SK-N-SH (cell line): ENCODE data around the gene MPST. TPM values are rescaled to one million over a fixed set of nuclear protein-coding genes. Genes with fewer than 3 reads are reported as not detected.

Experiments used
- CTCF ChIA-PET: fragments of 300-600, 350-600 bp; formaldehyde crosslinking; extraction: SDS; loops from one replicate; lab custom pipeline; 2021; lab: Yijun Ruan, JAX
- POLR2A ChIA-PET: fragments of 350-600 bp; sonication (Branson Sonifier 250); formaldehyde crosslinking; extraction: SDS; loops from one replicate; lab custom pipeline; 2020; ENCODE audit warnings: antibody characterized with exemption, inconsistent platforms; lab: Yijun Ruan, JAX
- DNase-seq: peaks from one replicate; pipeline ENCODE4 v3.0.0; 2012
- H2AFZ ChIP-seq: fragments of 200-600 bp; sonication (generic); 2 replicates; pipeline ENCODE4 v1.8.1; 2016; ENCODE audit warnings: antibody characterized with exemption, mild to moderate bottlenecking, low read depth
- H3F3A ChIP-seq: fragments of 200-600 bp; sonication (generic); replicated peaks from 2 replicates; pipeline ENCODE3; 2016; ENCODE audit warnings: antibody characterized with exemption, mild to moderate bottlenecking; ENCODE audit not compliant: insufficient read depth
- H3K27ac ChIP-seq, 2 experiments: fragments of 200-500 bp in 1 of 2; fragments of 200-600 bp in 1 of 2; sonication (Bioruptor generic) in 1 of 2; sonication (generic), shearing (Covaris generic) in 1 of 2; 2 replicates each; pipeline versions ENCODE4 v1.5.1 to v1.6.1; 2014 to 2016; ENCODE audit warnings: low read depth in 2 of 2, inconsistent platforms in 1 of 2, low read length in 1 of 2, mild to moderate bottlenecking in 1 of 2, mixed read lengths in 1 of 2
- H3K27me3 ChIP-seq: fragments of 200-600 bp; sonication (generic), shearing (Covaris generic); 2 replicates; pipeline ENCODE4 v1.6.1; 2016; ENCODE audit warnings: mixed run types; ENCODE audit not compliant: insufficient read depth
- H3K36me3 ChIP-seq, 2 experiments: fragments of 200-500 bp in 1 of 2; fragments of 200-600 bp in 1 of 2; sonication (Bioruptor generic) in 1 of 2; sonication (generic) in 1 of 2; replicated peaks in 1 of 2; 2 replicates each; pipeline versions ENCODE3 to v1.5.1; 2014 to 2016; ENCODE audit warnings: low read length in 1 of 2, mild to moderate bottlenecking in 1 of 2; ENCODE audit not compliant: insufficient read depth in 2 of 2, control insufficient read depth in 1 of 2
- H3K4me1 ChIP-seq, 2 experiments: fragments of 200-500 bp in 1 of 2; fragments of 200-600 bp in 1 of 2; sonication (Bioruptor generic) in 1 of 2; sonication (generic), shearing (Covaris generic) in 1 of 2; 2 replicates each; pipeline versions ENCODE4 v1.5.1 to v1.6.1; 2014 to 2016; ENCODE audit warnings: low read depth in 1 of 2, low read length in 1 of 2, mixed run types in 1 of 2; ENCODE audit not compliant: insufficient read depth in 2 of 2, control insufficient read depth in 1 of 2
- H3K4me2 ChIP-seq: fragments of 200-600 bp; sonication (generic), shearing (Covaris generic); 2 replicates; pipeline ENCODE4 v1.6.1; 2017; ENCODE audit warnings: mixed run types
- H3K4me3 ChIP-seq, 2 experiments: fragments of 200-500 bp in 1 of 2; fragments of 200-600 bp in 1 of 2; sonication (Bioruptor generic) in 1 of 2; sonication (generic), shearing (Covaris generic) in 1 of 2; 2 replicates each; pipeline versions ENCODE4 v1.5.1 to v1.8.1; 2014 to 2016; ENCODE audit warnings: low read depth in 2 of 2, inconsistent platforms in 1 of 2, low read length in 1 of 2, mild to moderate bottlenecking in 1 of 2, mixed read lengths in 1 of 2, moderate library complexity in 1 of 2
- H3K79me2 ChIP-seq: fragments of 200-600 bp; sonication (generic); 2 replicates; pipeline ENCODE4 v1.8.1; 2017; ENCODE audit warnings: mild to moderate bottlenecking; ENCODE audit not compliant: insufficient read depth
- H3K9ac ChIP-seq: fragments of 200-600 bp; sonication (generic); 2 replicates; pipeline ENCODE4 v1.6.1; 2017; ENCODE audit warnings: mixed run types
- H3K9me2 ChIP-seq: fragments of 200-600 bp; sonication (generic); 2 replicates; pipeline ENCODE4 v1.6.1; 2017; ENCODE audit warnings: mixed run types
- H3K9me3 ChIP-seq: fragments of 200-600 bp; sonication (generic); 2 replicates; pipeline ENCODE4 v1.6.1; 2017; ENCODE audit warnings: mixed run types, mild to moderate bottlenecking, moderate library complexity
- H4K20me1 ChIP-seq: fragments of 200-600 bp; sonication (generic); 2 replicates; pipeline ENCODE4 v1.6.1; 2017; ENCODE audit warnings: mild to moderate bottlenecking, mixed run types; ENCODE audit not compliant: insufficient read depth
- ELF1 ChIP-seq: IDR thresholded peaks from 2 replicates; pipeline ENCODE4 v1.4.0; 2012
- EP300 ChIP-seq, 2 experiments: IDR thresholded peaks; 2 replicates each; pipeline versions ENCODE4 v1.4.0 to v1.6.1; 2012; ENCODE audit warnings: borderline replicate concordance in 1 of 2, low read depth in 1 of 2, low read length in 1 of 2
- EZH2phosphoT487 ChIP-seq: fragments of 200-600 bp; sonication (generic); IDR thresholded peaks from 2 replicates; pipeline ENCODE4 v1.6.1; 2017; ENCODE audit warnings: low read depth, mixed run types, mild to moderate bottlenecking, antibody characterized with exemption, moderate library complexity, borderline replicate concordance
- FOSL2 ChIP-seq: IDR thresholded peaks from 2 replicates; pipeline ENCODE4 v1.4.0; 2012; ENCODE audit warnings: low read depth, mild to moderate bottlenecking, moderate library complexity, borderline replicate concordance
- GABPA ChIP-seq: IDR thresholded peaks from 2 replicates; pipeline ENCODE4 v1.4.0; 2012; ENCODE audit warnings: low read depth, mild to moderate bottlenecking
- GATA2 ChIP-seq: sonication (generic); formaldehyde crosslinking; IDR thresholded peaks from 2 replicates; pipeline ENCODE4 v1.5.0; 2020; ENCODE audit warnings: mild to moderate bottlenecking, missing genetic modification reagents
- NFIC ChIP-seq: IDR thresholded peaks from 2 replicates; pipeline ENCODE4 v1.4.0; 2012; ENCODE audit warnings: borderline replicate concordance
- POLR2AphosphoS5 ChIP-seq: IDR thresholded peaks from 2 replicates; pipeline ENCODE4 v1.6.1; 2012; ENCODE audit warnings: low read depth, low read length
- RCOR1 ChIP-seq: fragments of 150-350 bp; IDR thresholded peaks from 2 replicates; pipeline ENCODE4 v1.6.1; 2017; ENCODE audit warnings: antibody characterized with exemption, low read length
- RFX5 ChIP-seq: IDR thresholded peaks from 2 replicates; pipeline ENCODE4 v1.6.1; 2012; ENCODE audit warnings: mild to moderate bottlenecking, improper control_type of control experiment, low read length
- RXRA ChIP-seq: IDR thresholded peaks from 2 replicates; pipeline ENCODE4 v1.4.0; 2012; ENCODE audit warnings: low read depth, mild to moderate bottlenecking, borderline replicate concordance
- TAF1 ChIP-seq: IDR thresholded peaks from 2 replicates; pipeline ENCODE4 v1.6.1; 2012; ENCODE audit warnings: low read depth, mild to moderate bottlenecking, low read length, moderate library complexity, borderline replicate concordance
- TCF12 ChIP-seq: IDR thresholded peaks from 2 replicates; pipeline ENCODE4 v1.4.0; 2012
- YY1 ChIP-seq: IDR thresholded peaks from 2 replicates; pipeline ENCODE4 v1.4.0; 2012; ENCODE audit warnings: low read depth, mild to moderate bottlenecking
- WGBS: methylation state at CpG from one replicate; pipeline ENCODE4 v1.1.6; 2017; ENCODE audit warnings: low lambda C conversion rate; 5-methylcytosine and 5-hydroxymethylcytosine counted together
- polyA plus RNA-seq, 3 experiments: library from polyadenylated mRNA; depleted of rRNA; stranded (reverse); fragments of >200 nt; gene quantifications; 2 replicates each; pipeline ENCODE4 v1.2.3, GENCODE V29; 2012
- TF ChIP-seq, protein P1 (sequence below): IDR thresholded peaks from 2 replicates; pipeline ENCODE4; 2012
- TF ChIP-seq, protein P2 (sequence below): IDR thresholded peaks from 2 replicates; pipeline ENCODE4 v1.4.0; 2012; ENCODE audit warnings: low read depth, borderline replicate concordance
- TF ChIP-seq, protein P3 (sequence below): IDR thresholded peaks from 2 replicates; pipeline ENCODE4 v1.4.0; 2012; ENCODE audit warnings: low read depth
- TF ChIP-seq, protein P4 (sequence below): IDR thresholded peaks from 2 replicates; pipeline ENCODE4 v1.6.1; 2012; ENCODE audit warnings: mild to moderate bottlenecking, low read depth, low read length, moderate library complexity
- TF ChIP-seq, protein P5 (sequence below): fragments of 150-350 bp; IDR thresholded peaks from 2 replicates; pipeline ENCODE4 v1.6.1; 2016; ENCODE audit warnings: mild to moderate bottlenecking, low read depth, low read length
- TF ChIP-seq, protein P6 (sequence below): fragments of 200-600 bp; sonication (generic); IDR thresholded peaks from 2 replicates; pipeline ENCODE4 v1.6.1; 2017; ENCODE audit warnings: antibody characterized with exemption, mild to moderate bottlenecking, moderate library complexity

The MPST gene
- polyA plus RNA-seq, 1 of the 3 experiments (the other 2 are of a cell fraction) = 60.4 TPM

DNA sequence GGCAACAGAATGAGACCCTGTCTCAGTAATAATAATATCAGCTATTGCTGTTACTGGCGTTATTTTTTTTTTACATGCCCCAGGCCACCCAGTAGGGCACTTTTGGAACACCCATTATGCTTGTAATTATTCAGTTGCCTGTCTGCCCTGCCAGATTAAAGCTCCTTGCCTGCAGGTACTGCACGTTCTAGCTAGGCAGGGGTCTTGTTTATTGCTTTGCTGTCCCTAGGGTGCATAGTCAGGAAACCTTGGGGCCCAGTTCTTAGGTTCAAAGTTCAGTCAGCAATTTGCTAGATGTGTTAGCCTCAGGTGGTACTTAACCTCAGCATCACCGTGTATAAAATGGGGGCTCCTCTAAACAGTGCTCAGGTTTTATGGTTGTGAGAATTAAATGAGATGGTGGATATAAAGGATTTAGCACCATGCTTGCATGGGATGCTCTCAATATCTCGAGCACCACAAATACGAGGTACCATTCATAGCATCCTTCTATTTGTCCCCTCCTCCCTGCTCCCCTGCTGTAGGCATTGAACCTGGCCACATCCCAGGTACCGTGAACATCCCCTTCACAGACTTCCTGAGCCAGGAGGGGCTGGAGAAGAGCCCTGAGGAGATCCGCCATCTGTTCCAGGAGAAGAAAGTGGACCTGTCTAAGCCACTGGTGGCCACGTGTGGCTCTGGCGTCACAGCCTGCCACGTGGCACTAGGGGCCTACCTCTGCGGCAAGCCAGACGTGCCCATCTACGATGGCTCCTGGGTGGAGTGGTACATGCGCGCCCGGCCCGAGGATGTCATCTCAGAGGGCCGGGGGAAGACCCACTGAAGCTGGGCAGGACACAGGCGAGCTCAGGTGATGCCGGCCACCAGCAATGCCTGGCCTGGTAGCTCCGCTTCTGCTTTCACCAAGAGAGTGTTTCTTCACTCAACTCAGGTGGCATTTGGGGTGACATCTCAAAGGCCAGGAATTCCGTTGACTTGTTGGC lies 9.4 kb downstream of the MPST start:
- H3K4me2 ChIP-seq = no peak overlapping the region
- no peak for DNase-seq
- H3K9me3 ChIP-seq = no peaks in the 10 kb centered on the region
- WGBS = 98% methylated on average over 18 of the region's 22 CpGs
- no peaks in the 10 kb centered on the region for H3K27me3 ChIP-seq
- TF ChIP-seq, protein P1, sequence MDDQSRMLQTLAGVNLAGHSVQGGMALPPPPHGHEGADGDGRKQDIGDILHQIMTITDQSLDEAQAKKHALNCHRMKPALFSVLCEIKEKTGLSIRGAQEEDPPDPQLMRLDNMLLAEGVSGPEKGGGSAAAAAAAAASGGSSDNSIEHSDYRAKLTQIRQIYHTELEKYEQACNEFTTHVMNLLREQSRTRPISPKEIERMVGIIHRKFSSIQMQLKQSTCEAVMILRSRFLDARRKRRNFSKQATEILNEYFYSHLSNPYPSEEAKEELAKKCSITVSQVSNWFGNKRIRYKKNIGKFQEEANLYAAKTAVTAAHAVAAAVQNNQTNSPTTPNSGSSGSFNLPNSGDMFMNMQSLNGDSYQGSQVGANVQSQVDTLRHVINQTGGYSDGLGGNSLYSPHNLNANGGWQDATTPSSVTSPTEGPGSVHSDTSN = no peak
- TF ChIP-seq RCOR1 (no peak), ELF1 (no peak), RFX5 (no peak), TCF12 (no peak), NFIC (no peak), TAF1 (no peak), EP300 (IDR thresholded peaks at IDR 0.05; ENCODE audit: borderline replicate concordance in 1 of 2, low read depth in 1 of 2, low read length in 1 of 2) (no peak), EZH2phosphoT487 (no peak), GABPA (no peak), GATA2 (no peak), YY1 (no peak), POLR2AphosphoS5 (no peak), FOSL2 (no peak), RXRA (no peak)
- TF ChIP-seq, protein P2, sequence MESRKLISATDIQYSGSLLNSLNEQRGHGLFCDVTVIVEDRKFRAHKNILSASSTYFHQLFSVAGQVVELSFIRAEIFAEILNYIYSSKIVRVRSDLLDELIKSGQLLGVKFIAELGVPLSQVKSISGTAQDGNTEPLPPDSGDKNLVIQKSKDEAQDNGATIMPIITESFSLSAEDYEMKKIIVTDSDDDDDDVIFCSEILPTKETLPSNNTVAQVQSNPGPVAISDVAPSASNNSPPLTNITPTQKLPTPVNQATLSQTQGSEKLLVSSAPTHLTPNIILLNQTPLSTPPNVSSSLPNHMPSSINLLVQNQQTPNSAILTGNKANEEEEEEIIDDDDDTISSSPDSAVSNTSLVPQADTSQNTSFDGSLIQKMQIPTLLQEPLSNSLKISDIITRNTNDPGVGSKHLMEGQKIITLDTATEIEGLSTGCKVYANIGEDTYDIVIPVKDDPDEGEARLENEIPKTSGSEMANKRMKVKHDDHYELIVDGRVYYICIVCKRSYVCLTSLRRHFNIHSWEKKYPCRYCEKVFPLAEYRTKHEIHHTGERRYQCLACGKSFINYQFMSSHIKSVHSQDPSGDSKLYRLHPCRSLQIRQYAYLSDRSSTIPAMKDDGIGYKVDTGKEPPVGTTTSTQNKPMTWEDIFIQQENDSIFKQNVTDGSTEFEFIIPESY = no peak
- TF ChIP-seq, protein P3, sequence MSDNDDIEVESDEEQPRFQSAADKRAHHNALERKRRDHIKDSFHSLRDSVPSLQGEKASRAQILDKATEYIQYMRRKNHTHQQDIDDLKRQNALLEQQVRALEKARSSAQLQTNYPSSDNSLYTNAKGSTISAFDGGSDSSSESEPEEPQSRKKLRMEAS = no peak
- TF ChIP-seq, protein P4, sequence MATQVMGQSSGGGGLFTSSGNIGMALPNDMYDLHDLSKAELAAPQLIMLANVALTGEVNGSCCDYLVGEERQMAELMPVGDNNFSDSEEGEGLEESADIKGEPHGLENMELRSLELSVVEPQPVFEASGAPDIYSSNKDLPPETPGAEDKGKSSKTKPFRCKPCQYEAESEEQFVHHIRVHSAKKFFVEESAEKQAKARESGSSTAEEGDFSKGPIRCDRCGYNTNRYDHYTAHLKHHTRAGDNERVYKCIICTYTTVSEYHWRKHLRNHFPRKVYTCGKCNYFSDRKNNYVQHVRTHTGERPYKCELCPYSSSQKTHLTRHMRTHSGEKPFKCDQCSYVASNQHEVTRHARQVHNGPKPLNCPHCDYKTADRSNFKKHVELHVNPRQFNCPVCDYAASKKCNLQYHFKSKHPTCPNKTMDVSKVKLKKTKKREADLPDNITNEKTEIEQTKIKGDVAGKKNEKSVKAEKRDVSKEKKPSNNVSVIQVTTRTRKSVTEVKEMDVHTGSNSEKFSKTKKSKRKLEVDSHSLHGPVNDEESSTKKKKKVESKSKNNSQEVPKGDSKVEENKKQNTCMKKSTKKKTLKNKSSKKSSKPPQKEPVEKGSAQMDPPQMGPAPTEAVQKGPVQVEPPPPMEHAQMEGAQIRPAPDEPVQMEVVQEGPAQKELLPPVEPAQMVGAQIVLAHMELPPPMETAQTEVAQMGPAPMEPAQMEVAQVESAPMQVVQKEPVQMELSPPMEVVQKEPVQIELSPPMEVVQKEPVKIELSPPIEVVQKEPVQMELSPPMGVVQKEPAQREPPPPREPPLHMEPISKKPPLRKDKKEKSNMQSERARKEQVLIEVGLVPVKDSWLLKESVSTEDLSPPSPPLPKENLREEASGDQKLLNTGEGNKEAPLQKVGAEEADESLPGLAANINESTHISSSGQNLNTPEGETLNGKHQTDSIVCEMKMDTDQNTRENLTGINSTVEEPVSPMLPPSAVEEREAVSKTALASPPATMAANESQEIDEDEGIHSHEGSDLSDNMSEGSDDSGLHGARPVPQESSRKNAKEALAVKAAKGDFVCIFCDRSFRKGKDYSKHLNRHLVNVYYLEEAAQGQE = no peak
- TF ChIP-seq, protein P5, sequence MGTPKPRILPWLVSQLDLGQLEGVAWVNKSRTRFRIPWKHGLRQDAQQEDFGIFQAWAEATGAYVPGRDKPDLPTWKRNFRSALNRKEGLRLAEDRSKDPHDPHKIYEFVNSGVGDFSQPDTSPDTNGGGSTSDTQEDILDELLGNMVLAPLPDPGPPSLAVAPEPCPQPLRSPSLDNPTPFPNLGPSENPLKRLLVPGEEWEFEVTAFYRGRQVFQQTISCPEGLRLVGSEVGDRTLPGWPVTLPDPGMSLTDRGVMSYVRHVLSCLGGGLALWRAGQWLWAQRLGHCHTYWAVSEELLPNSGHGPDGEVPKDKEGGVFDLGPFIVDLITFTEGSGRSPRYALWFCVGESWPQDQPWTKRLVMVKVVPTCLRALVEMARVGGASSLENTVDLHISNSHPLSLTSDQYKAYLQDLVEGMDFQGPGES = no peak
- TF ChIP-seq, protein P6, sequence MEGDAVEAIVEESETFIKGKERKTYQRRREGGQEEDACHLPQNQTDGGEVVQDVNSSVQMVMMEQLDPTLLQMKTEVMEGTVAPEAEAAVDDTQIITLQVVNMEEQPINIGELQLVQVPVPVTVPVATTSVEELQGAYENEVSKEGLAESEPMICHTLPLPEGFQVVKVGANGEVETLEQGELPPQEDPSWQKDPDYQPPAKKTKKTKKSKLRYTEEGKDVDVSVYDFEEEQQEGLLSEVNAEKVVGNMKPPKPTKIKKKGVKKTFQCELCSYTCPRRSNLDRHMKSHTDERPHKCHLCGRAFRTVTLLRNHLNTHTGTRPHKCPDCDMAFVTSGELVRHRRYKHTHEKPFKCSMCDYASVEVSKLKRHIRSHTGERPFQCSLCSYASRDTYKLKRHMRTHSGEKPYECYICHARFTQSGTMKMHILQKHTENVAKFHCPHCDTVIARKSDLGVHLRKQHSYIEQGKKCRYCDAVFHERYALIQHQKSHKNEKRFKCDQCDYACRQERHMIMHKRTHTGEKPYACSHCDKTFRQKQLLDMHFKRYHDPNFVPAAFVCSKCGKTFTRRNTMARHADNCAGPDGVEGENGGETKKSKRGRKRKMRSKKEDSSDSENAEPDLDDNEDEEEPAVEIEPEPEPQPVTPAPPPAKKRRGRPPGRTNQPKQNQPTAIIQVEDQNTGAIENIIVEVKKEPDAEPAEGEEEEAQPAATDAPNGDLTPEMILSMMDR = no peak
- no peak overlapping the region for H3K9ac ChIP-seq
- POLR2A ChIA-PET = interaction anchor here (1.4 kb wide), 1 partner anchor 10 kb away, joined by 5 read pairs; the partner anchor contains the start of genes MPST and TST
- no peaks in the 10 kb centered on the region for H3K79me2 ChIP-seq
- no peak overlapping the region for H3K4me3 ChIP-seq
- CTCF ChIA-PET = interaction anchor here (0.6 to 2.2 kb wide), 4 partner anchors 8 to 543 kb away, joined by 3 to 17 read pairs (median 4); no protein-coding TSS in a partner anchor
- H4K20me1 ChIP-seq = no peaks in the 10 kb centered on the region
- no peaks in the 10 kb centered on the region for H3K9me2 ChIP-seq
- H3K36me3 ChIP-seq = peaks cover 6 to 47% of the 10 kb centered on the region in 2 experiments
- H3K27ac ChIP-seq = no peak overlapping the region
- no peaks in the 10 kb centered on the region; a peak in 1 of 4 replicates for H3K4me1 ChIP-seq
- no peaks in the 10 kb centered on the region for H3F3A ChIP-seq
- H2AFZ ChIP-seq = no peak overlapping the region
